H54 (cell line): ENCODE data around the gene KIDINS220.
A peak's percentile ranks its signal among the peaks of the same experiment; 100 is the strongest.

Source experiments
- DNase-seq: peaks from one replicate; pipeline ENCODE4 v3.0.0; 2011; ENCODE audit warnings: low spot score, mixed read lengths; ENCODE audit not compliant: insufficient read length
- FAIRE-seq: peaks from 3 replicates; lab custom pipeline; 2011; peaks lifted over from hg19 to GRCh38; lab: Jason Lieb, UNC
- POLR2A ChIP-seq: IDR thresholded peaks from 2 replicates; pipeline ENCODE4 v1.6.1; 2011; ENCODE audit warnings: low read depth, mild to moderate bottlenecking, low read length

Gene KIDINS220

DNA sequence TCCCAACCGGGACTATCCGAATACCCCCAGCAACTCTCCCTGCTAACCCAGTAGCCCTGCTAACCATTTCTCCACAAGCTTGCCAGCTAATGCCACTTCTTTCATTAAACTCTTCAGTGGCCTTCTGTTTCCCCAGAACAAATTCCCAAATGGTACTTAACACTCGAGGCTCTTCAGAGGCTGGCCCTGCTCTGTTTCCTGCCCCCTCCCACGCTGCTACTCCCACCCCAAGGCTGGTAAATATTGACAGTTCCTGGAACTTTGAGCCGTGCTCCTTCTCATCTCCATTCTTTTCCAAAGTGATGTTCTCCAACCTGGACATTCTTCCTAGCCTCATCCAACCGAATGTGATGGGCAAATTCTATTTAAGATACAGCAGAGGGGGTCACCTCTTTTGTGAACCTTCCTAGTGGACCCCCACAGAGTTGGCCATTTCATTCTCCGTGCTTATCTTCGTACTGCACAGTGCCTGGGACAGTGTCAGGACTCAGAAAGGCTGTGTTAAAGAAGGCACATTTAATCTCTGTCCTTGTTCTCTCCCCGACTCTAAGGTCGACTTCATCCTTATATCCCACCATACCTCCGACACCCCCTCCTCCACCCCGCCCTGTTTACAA lies 3.2 kb upstream of the KIDINS220 start:
- TF ChIP-seq POLR2A = no peak
- DNase-seq (no peak), FAIRE-seq (no peak)

GRCh38 chr2:8839189-8839965 lies 2.0 kb upstream of the KIDINS220 start:
- no peak for TF ChIP-seq POLR2A
- DNase-seq (no peak), FAIRE-seq (no peak)

DNA sequence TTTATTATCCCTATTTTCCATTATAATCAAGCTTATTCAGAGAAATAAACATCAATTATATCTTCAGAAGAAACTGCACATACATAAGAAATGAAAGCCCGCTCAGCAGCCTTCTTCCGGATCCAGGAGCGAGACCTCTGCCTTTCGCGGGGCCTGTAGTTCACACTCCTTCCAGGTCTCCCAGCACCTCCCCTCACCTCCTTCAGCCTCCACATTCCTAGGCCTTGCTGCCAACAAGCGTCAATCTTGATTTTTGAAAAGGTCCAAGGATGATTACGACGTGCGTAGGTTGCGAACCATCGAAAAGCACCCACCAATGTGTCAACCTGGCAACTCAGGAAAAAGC lies 355 bp upstream of the KIDINS220 start:
- FAIRE-seq (no peak), DNase-seq (no peak)

GRCh38 chr2:8835279-8835678 lies 2.1 kb downstream of the KIDINS220 start:
- no peak for TF ChIP-seq POLR2A
- no peak for FAIRE-seq
- no peak for DNase-seq

More for the DNA sequence above, 355 bp upstream of the KIDINS220 start:
- no peak for TF ChIP-seq POLR2A

DNA sequence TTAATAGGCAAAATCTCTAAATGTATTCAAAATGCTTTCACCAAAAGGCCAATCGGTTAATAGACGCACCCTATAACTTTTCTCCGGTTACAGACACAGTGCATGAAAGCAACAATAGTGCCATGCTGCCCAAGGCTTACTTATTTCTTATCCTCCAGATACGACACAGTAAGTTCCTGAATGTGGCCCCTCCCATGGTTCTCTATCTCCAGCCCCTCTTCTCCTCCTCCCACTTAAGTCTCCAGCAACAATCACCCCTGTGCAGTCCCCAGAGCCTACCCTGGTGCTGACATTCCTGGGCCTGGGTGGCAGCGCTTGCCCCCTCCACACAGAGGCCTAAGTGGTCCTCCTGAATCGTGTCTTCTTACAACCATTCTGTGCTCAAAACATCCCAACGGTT lies 3.6 kb downstream of the KIDINS220 start:
- no peak for FAIRE-seq
- DNase-seq = no peak
- TF ChIP-seq POLR2A = no peak

DNA sequence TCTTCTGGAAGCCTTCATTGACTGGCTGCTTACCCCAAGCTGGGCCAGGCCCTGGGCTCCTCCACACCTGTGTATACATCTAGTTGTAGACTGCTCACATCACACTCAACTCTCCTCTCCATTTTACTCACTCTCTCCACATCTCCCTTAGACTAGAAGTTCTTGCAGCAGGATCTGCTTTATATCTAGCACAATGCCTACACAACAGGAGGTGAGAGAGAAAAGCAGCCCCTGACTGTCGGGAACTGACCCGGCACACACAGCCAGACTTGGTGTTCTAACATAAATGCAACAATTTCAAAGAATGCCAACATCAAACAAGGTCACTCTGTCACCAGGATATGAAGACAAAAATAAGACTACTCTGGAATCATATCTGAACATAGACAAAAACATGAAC lies 5.9 kb downstream of the KIDINS220 start:
- no peak for FAIRE-seq
- DNase-seq = no peak
- TF ChIP-seq POLR2A = no peak

DNA sequence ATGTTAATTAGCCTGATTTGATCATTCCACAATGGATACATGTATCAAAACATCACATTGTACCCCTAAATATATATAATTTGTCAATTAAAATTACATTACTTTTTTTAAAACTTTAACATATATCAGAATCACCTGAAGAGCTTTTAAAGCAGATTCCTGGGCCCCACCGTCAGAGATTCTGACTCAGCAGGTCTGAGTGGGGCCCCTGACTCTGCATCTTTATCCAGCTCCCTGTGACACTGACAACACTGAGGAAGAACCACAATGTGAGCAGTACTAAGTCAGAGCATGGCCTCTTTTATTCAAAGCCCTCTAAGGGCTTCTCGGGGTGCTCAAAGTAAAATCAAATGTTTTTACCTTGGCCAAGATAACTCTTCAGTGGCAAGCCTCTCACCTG lies 9.7 kb downstream of the KIDINS220 start:
- FAIRE-seq (no peak), DNase-seq (no peak)
- no peak for TF ChIP-seq POLR2A

GRCh38 chr2:8822218-8822617 lies 15.2 kb downstream of the KIDINS220 start:
- DNase-seq = no peak
- no peak for FAIRE-seq
- TF ChIP-seq POLR2A = no peak

- FAIRE-seq (no peak), DNase-seq (no peak)
- no peak for TF ChIP-seq POLR2A
Measured at GRCh38 chr2:8821276-8822217, 15.9 kb downstream of the KIDINS220 start.

DNA sequence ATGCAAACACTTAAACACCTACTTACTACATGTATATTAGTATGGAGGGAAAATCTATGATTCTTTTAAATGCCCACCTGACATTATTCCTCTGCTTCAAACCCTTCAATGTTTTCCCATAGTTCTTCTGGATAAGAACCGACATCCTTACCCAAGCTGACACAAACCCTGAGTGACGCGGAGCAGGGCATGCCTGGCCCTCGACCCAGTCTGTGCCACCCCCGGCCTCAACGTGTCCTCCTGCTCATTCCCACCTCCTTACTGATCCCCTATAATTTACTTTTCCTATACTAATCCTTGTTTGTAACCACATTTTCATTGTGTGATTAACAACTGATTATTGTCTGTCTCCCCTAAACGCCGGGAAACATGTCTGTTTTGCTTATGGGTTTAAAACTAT lies 17.5 kb downstream of the KIDINS220 start:
- DNase-seq (no peak), FAIRE-seq (no peak)
- no peak for TF ChIP-seq POLR2A

- FAIRE-seq (peak; percentile 95), DNase-seq (peak; percentile 47)
- no peak for TF ChIP-seq POLR2A
Measured at GRCh38 chr2:8819194-8819593, 18.2 kb downstream of the KIDINS220 start.

GRCh38 chr2:8817221-8817620 lies 20.2 kb downstream of the KIDINS220 start:
- DNase-seq (no peak), FAIRE-seq (no peak)
- TF ChIP-seq POLR2A = no peak

- TF ChIP-seq POLR2A = no peak
- FAIRE-seq (no peak), DNase-seq (no peak)
Measured at GRCh38 chr2:8806885-8807704, 30.3 kb downstream of the KIDINS220 start.
